HCT116 (cell line): ENCODE measurements around the gene OR10G7. TPM values are rescaled to one million over a fixed set of nuclear protein-coding genes. Genes with fewer than 3 reads are reported as not detected.

Experiments
- ATAC-seq: fragments of 200-7000 bp; cut with Tn5 transposase; 2 replicates; pipeline ENCODE4 v1.9.1; 2020; ENCODE audit warnings: mild to moderate bottlenecking, moderate library complexity
- Bru-seq: library from RNA; stranded (reverse); fragments of 400-500 nt; gene quantifications from one replicate; lab custom pipeline; 2021; lab: Mats Ljungman, UMichigan
- BruChase-seq, 2 experiments: library from RNA; stranded (reverse); fragments of 400-500 nt; gene quantifications; one replicate each; lab custom pipeline; 2021; lab: Mats Ljungman, UMichigan
- BruUV-seq: library from RNA; stranded (reverse); fragments of 400-500 nt; replicated peaks from 2 replicates; lab custom pipeline; 2021; lab: Mats Ljungman, UMichigan
- CTCF ChIA-PET: fragments of 300-600 bp; sonication (Branson Sonifier 250); formaldehyde crosslinking; loops from one replicate; lab custom pipeline; 2021; ENCODE audit warnings: antibody characterized with exemption; lab: Charles Lee
- POLR2A ChIA-PET: fragments of 300-600, 350-600 bp; sonication (Branson Sonifier 250); formaldehyde crosslinking; loops from one replicate; lab custom pipeline; 2021; ENCODE audit warnings: antibody characterized with exemption; lab: Charles Lee
- RAD21 ChIA-PET, 2 experiments: fragments of 300-600 bp; sonication (Branson Sonifier 250); formaldehyde crosslinking; loops; one replicate each; lab custom pipeline; 2023; ENCODE audit warnings: low total read pairs in 2 of 2; ENCODE audit not compliant: uncharacterized antibody in 2 of 2, unreplicated experiment in 2 of 2, low non-redundant PET in 1 of 2; lab: Charles Lee
- DNase-seq: peaks from one replicate; pipeline ENCODE4 v3.0.0-alpha.2; 2010; ENCODE audit warnings: low read depth, low spot score
- H2AFZ ChIP-seq: fragments of 200-600 bp; shearing (Covaris generic), sonication (generic); 2 replicates; pipeline ENCODE4 v1.6.1; 2017; ENCODE audit warnings: low read depth, mixed run types, mixed read lengths, antibody characterized with exemption, low read length; ENCODE audit not compliant: poor library complexity, severe bottlenecking
- H3K27ac ChIP-seq: 2 replicates; pipeline ENCODE4 v1.5.1; 2012; ENCODE audit warnings: low read depth, low read length
- H3K27me3 ChIP-seq: fragments of 200-600 bp; sonication (generic); 2 replicates; pipeline ENCODE4 v1.6.1; 2016; ENCODE audit warnings: mixed run types, low read length, mixed read lengths; ENCODE audit not compliant: insufficient read depth
- H3K36me3 ChIP-seq, 2 experiments: fragments of 200-500 bp in 1 of 2; fragments of 200-600 bp in 1 of 2; sonication (Bioruptor generic) in 1 of 2; sonication (generic) in 1 of 2; 2 replicates each; pipeline versions ENCODE4 v1.5.1 to v1.6.1; 2014 to 2016; ENCODE audit warnings: low read length in 2 of 2, inconsistent platforms in 1 of 2, mixed read lengths in 1 of 2, mixed run types in 1 of 2; ENCODE audit not compliant: insufficient read depth in 2 of 2, control insufficient read depth in 1 of 2
- H3K4me1 ChIP-seq, 2 experiments: fragments of 200-600 bp in 1 of 2; sonication (generic) in 1 of 2; 2 replicates each; pipeline versions ENCODE4 v1.5.1 to v1.6.1; 2012 to 2017; ENCODE audit warnings: low read length in 2 of 2, inconsistent platforms in 1 of 2, mild to moderate bottlenecking in 1 of 2, mixed read lengths in 1 of 2, mixed run types in 1 of 2, moderate library complexity in 1 of 2; ENCODE audit not compliant: insufficient read depth in 2 of 2, control insufficient read depth in 1 of 2
- H3K4me2 ChIP-seq: fragments of 200-600 bp; sonication (generic); 2 replicates; pipeline ENCODE4 v1.6.1; 2017; ENCODE audit warnings: mixed run types, low read length, mixed read lengths
- H3K4me3 ChIP-seq, 2 experiments: fragments of 200-600 bp in 1 of 2; sonication (generic) in 1 of 2; replicated peaks in 1 of 2; 2 replicates each; pipeline ENCODE4 v1.5.1; 2011 to 2016; ENCODE audit warnings: low read length in 2 of 2, control low read depth in 1 of 2, low read depth in 1 of 2, mild to moderate bottlenecking in 1 of 2, mixed read lengths in 1 of 2, mixed run types in 1 of 2
- H3K79me2 ChIP-seq: fragments of 200-600 bp; sonication (generic); 2 replicates; pipeline ENCODE4 v1.6.1; 2017; ENCODE audit warnings: mild to moderate bottlenecking, mixed run types, low read length, moderate library complexity, mixed read lengths; ENCODE audit not compliant: insufficient read depth
- H3K9ac ChIP-seq: fragments of 200-600 bp; sonication (generic); 2 replicates; pipeline ENCODE4 v1.6.1; 2016; ENCODE audit warnings: low read length, mixed read lengths
- H3K9me2 ChIP-seq: fragments of 200-600 bp; sonication (generic), shearing (Covaris generic); 2 replicates; pipeline ENCODE4 v1.6.1; 2017; ENCODE audit warnings: mixed run types, mild to moderate bottlenecking, moderate library complexity; ENCODE audit not compliant: insufficient read depth
- H3K9me3 ChIP-seq, 2 experiments: fragments of 200-500 bp in 1 of 2; fragments of 200-600 bp in 1 of 2; sonication (Bioruptor generic) in 1 of 2; sonication (generic) in 1 of 2; 2 replicates each; pipeline ENCODE4 v1.6.1; 2014 to 2017; ENCODE audit warnings: low read length in 2 of 2, mixed read lengths in 2 of 2, inconsistent platforms in 1 of 2, low read depth in 1 of 2, mild to moderate bottlenecking in 1 of 2, mixed run types in 1 of 2, moderate library complexity in 1 of 2; ENCODE audit not compliant: control insufficient read depth in 1 of 2, insufficient read depth in 1 of 2
- H4K20me1 ChIP-seq: fragments of 200-600 bp; sonication (generic), shearing (Covaris generic); 2 replicates; pipeline ENCODE4 v1.6.1; 2017; ENCODE audit warnings: mixed run types, mild to moderate bottlenecking, moderate library complexity; ENCODE audit not compliant: insufficient read depth
- ATF3 ChIP-seq: IDR thresholded peaks from 2 replicates; pipeline ENCODE4 v1.6.1; 2012
- CBX3 ChIP-seq: IDR thresholded peaks from 2 replicates; pipeline ENCODE4 v1.6.1; 2012; ENCODE audit warnings: low read depth
- ELF1 ChIP-seq: IDR thresholded peaks from 2 replicates; pipeline ENCODE4 v1.6.1; 2012; ENCODE audit warnings: low read depth, borderline replicate concordance
- EZH2phosphoT487 ChIP-seq: fragments of 200-600 bp; IDR thresholded peaks from 2 replicates; pipeline ENCODE4 v1.6.1; 2018; ENCODE audit warnings: antibody characterized with exemption, borderline replicate concordance
- FOSL1 ChIP-seq: IDR thresholded peaks from 2 replicates; pipeline ENCODE4 v1.6.1; 2012; ENCODE audit warnings: low read depth
- JUND ChIP-seq: IDR thresholded peaks from 2 replicates; pipeline ENCODE4 v1.6.1; 2012
- MAX ChIP-seq: IDR thresholded peaks from 2 replicates; pipeline ENCODE4 v1.6.1; 2012
- POLR2A ChIP-seq: IDR thresholded peaks from 2 replicates; pipeline ENCODE4 v1.7.0; 2011; ENCODE audit warnings: borderline replicate concordance; ENCODE audit not compliant: insufficient read depth, insufficient read length; ENCODE audit errors: extremely low read depth
- RAD21 ChIP-seq: IDR thresholded peaks from 2 replicates; pipeline ENCODE4 v1.6.1; 2012; ENCODE audit warnings: low read depth, mild to moderate bottlenecking
- REST ChIP-seq: IDR thresholded peaks from 2 replicates; pipeline ENCODE4 v1.6.1; 2012; ENCODE audit warnings: low read depth
- SIN3A ChIP-seq: IDR thresholded peaks from 2 replicates; pipeline ENCODE4 v1.6.1; 2012; ENCODE audit warnings: low read depth
- SP1 ChIP-seq: IDR thresholded peaks from 2 replicates; pipeline ENCODE4 v1.6.1; 2012; ENCODE audit warnings: low read depth
- SRF ChIP-seq: IDR thresholded peaks from 2 replicates; pipeline ENCODE4 v1.6.1; 2012; ENCODE audit warnings: low read depth
- TCF7L2 ChIP-seq: IDR thresholded peaks from 2 replicates; pipeline ENCODE4 v1.7.0; 2011; ENCODE audit warnings: borderline replicate concordance, inconsistent platforms; ENCODE audit not compliant: insufficient read depth, insufficient read length; ENCODE audit errors: extremely low read depth
- intact Hi-C: fragments of 100-400 bp; cut with micrococcal nuclease; formaldehyde crosslinking; loops from 2 replicates; pipeline ENCODE4 v1.10.0; 2022
- long read RNA-seq: library from polyadenylated mRNA; unstranded; transcript quantifications from one replicate; pipeline ENCODE4 v2.0.0, GENCODE V29; 2021; ENCODE audit not compliant: unreplicated experiment
- polyA plus RNA-seq: library from polyadenylated mRNA; unstranded; fragments of >200 nt; gene quantifications from 2 replicates; pipeline ENCODE4 v1.2.1, GENCODE V29; 2012; ENCODE audit warnings: missing spikeins
- total RNA-seq: library from RNA; stranded (reverse); gene quantifications from one replicate; pipeline ENCODE4 v1.2.1, GENCODE V29; 2021; ENCODE audit not compliant: unreplicated experiment
- TF ChIP-seq, protein P1 (sequence below), 3 experiments: fragments of 200-600 bp in 1 of 3; sonication (generic) in 1 of 3; IDR thresholded peaks in 2 of 3; conservative IDR thresholded peaks in 1 of 3; 2 replicates each; pipeline ENCODE4 v1.5.1; 2012 to 2017; ENCODE audit warnings: low read depth in 2 of 3, low read length in 2 of 3, antibody characterized with exemption in 1 of 3, borderline replicate concordance in 1 of 3, control low read depth in 1 of 3, mild to moderate bottlenecking in 1 of 3, mixed read lengths in 1 of 3, mixed run types in 1 of 3, moderate library complexity in 1 of 3; ENCODE audit not compliant: insufficient read depth in 1 of 3

OR10G7 gene, protein sequence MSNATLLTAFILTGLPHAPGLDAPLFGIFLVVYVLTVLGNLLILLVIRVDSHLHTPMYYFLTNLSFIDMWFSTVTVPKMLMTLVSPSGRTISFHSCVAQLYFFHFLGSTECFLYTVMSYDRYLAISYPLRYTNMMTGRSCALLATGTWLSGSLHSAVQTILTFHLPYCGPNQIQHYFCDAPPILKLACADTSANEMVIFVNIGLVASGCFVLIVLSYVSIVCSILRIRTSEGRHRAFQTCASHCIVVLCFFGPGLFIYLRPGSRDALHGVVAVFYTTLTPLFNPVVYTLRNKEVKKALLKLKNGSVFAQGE
- total RNA-seq (not detected), Bru-seq, nascent RNA (not detected), BruChase-seq, experiment 1, labeled RNA remaining after a 6-hour chase (not detected), BruChase-seq, experiment 2, labeled RNA remaining after a 2-hour chase (not detected)
- polyA plus RNA-seq: not detected in 2 replicates
- long read RNA-seq: 0 reads

- Histone ChIP-seq H3K4me3 (no peak within 1 kb of the TSS), H3K9me2 (no peaks in the 10 kb centered on the region), H2AFZ (no peak within 1 kb of the TSS), H3K9ac (no peak within 1 kb of the TSS), H3K9me3 (no peaks in the 10 kb centered on the region), H4K20me1 (no peaks in the 10 kb centered on the region), H3K4me2 (no peak within 1 kb of the TSS), H3K27ac (no peak within 1 kb of the TSS), H3K36me3 (no peaks in the 10 kb centered on the region), H3K79me2 (no peaks in the 10 kb centered on the region), H3K27me3 (no peaks in the 10 kb centered on the region; the same call in 1 of the 2 replicates), H3K4me1 (no peaks in the 10 kb centered on the region)
- intact Hi-C loops: no loop called here
- no TSS peak for BruUV-seq
- POLR2A ChIA-PET: no interaction called here
- DNase-seq: no peak
- CTCF ChIA-PET: no interaction called here
- TF ChIP-seq SRF (no peak), REST (no peak), TCF7L2 (no peak), ELF1 (no peak), FOSL1 (no peak), EZH2phosphoT487 (no peak), RAD21 (no peak), SP1 (no peak), CBX3 (no peak), POLR2A (no peak), MAX (no peak), JUND (no peak), ATF3 (no peak), SIN3A (no peak)
- TF ChIP-seq, protein P1, sequence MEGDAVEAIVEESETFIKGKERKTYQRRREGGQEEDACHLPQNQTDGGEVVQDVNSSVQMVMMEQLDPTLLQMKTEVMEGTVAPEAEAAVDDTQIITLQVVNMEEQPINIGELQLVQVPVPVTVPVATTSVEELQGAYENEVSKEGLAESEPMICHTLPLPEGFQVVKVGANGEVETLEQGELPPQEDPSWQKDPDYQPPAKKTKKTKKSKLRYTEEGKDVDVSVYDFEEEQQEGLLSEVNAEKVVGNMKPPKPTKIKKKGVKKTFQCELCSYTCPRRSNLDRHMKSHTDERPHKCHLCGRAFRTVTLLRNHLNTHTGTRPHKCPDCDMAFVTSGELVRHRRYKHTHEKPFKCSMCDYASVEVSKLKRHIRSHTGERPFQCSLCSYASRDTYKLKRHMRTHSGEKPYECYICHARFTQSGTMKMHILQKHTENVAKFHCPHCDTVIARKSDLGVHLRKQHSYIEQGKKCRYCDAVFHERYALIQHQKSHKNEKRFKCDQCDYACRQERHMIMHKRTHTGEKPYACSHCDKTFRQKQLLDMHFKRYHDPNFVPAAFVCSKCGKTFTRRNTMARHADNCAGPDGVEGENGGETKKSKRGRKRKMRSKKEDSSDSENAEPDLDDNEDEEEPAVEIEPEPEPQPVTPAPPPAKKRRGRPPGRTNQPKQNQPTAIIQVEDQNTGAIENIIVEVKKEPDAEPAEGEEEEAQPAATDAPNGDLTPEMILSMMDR (IDR thresholded peaks at IDR 0.05 in 2 of 3, conservative IDR thresholded peaks at IDR 0.05 in 1 of 3; ENCODE audit: borderline replicate concordance in 1 of 3, insufficient read depth in 1 of 3, low read depth in 2 of 3, low read length in 2 of 3): no peak
- RAD21 ChIA-PET: no interaction called here
- no peak for ATAC-seq
Measured at GRCh38 chr11:124041254-124041653, at the start of gene OR10G7. Gene OR10G7 (minus strand): TSS chr11:124041325. CDS start chr11:124039001, 2,324 bp downstream.
